ENCODE data around the gene SPSB2.
A peak's percentile ranks its signal among the peaks of the same experiment; 100 is the strongest.
"Not testable (repeated sequence)": the region's sequence is repeated elsewhere in the genome, so short reads cannot be mapped to it uniquely, and the experiment has no call there.

Gene SPSB2

GRCh38 chr12:6873094-6874014 is at the start of gene SPSB2:
SPSB2 (minus strand) TSS chr12:6873303; CDS start chr12:6872901, 402 bp downstream.
- peak; percentile 91 for DNase-seq

GRCh38 chr12:6921996-6922946 is 49.2 kb upstream of the SPSB2 start:
- DNase-seq: no peak

- DNase-seq: no peak
These were observed 48.4 kb upstream of the SPSB2 start for GRCh38 chr12:6921539-6921938.

GRCh38 chr12:6919588-6919987 is 46.5 kb upstream of the SPSB2 start:
- DNase-seq: no peak

- DNase-seq: no peak
These were observed 44.6 kb upstream of the SPSB2 start for GRCh38 chr12:6917491-6918231.

GRCh38 chr12:6916426-6917200 is 43.5 kb upstream of the SPSB2 start:
- DNase-seq: no peak

- no peak for DNase-seq
These were observed 42.7 kb upstream of the SPSB2 start for GRCh38 chr12:6915789-6916285.

- peak; percentile 69 for DNase-seq
These were observed 42.1 kb upstream of the SPSB2 start for GRCh38 chr12:6914947-6915788.

- peak; percentile 80 for DNase-seq
These were observed 41.3 kb upstream of the SPSB2 start, which contains the start of gene ENO2 for GRCh38 chr12:6914246-6914946. ENO2 (plus strand) TSS chr12:6914580; CDS start chr12:6915833, 1,253 bp downstream.

- DNase-seq: no peak
These were observed 39.2 kb upstream of the SPSB2 start for GRCh38 chr12:6912164-6912935.

- DNase-seq: no peak
These were observed 36.5 kb upstream of the SPSB2 start for GRCh38 chr12:6909421-6910145.

- not testable (repeated sequence) for DNase-seq
These were observed 35.0 kb upstream of the SPSB2 start for GRCh38 chr12:6908141-6908540.

- DNase-seq: no peak
These were observed 32.4 kb upstream of the SPSB2 start for GRCh38 chr12:6905414-6906040.

- DNase-seq: peak; percentile 98
These were observed 31.5 kb upstream of the SPSB2 start, which contains the start of gene LRRC23 for GRCh38 chr12:6904280-6905276. LRRC23 (plus strand) TSS chr12:6904822; CDS start chr12:6905634, 812 bp downstream.

GRCh38 chr12:6903722-6904121 is 30.6 kb upstream of the SPSB2 start:
- no peak for DNase-seq

GRCh38 chr12:6902448-6902847 is 29.3 kb upstream of the SPSB2 start:
- DNase-seq: no peak

Data from retina (tissue), 1 donor.